HCT116 (cell line): ENCODE results near the gene UCHL5.
"Not testable (repeated sequence)": the region's sequence is repeated elsewhere in the genome, so short reads cannot be mapped to it uniquely, and the experiment has no call there.

ENCODE experiments used
- CTCF ChIP-seq, 3 experiments: fragments of 200-600 bp in 1 of 3; sonication (generic) in 1 of 3; IDR thresholded peaks in 2 of 3; conservative IDR thresholded peaks in 1 of 3; 2 replicates each; pipeline ENCODE4 v1.5.1; 2012 to 2017; ENCODE audit warnings: low read depth in 2 of 3, low read length in 2 of 3, antibody characterized with exemption in 1 of 3, borderline replicate concordance in 1 of 3, control low read depth in 1 of 3, mild to moderate bottlenecking in 1 of 3, mixed read lengths in 1 of 3, mixed run types in 1 of 3, moderate library complexity in 1 of 3; ENCODE audit not compliant: insufficient read depth in 1 of 3
- EZH2 ChIP-seq: fragments of 200-600 bp; sonication (generic); IDR thresholded peaks from 2 replicates; pipeline ENCODE4 v1.6.1; 2017; ENCODE audit warnings: antibody characterized with exemption, mixed run types
- POLR2A ChIP-seq: IDR thresholded peaks from 2 replicates; pipeline ENCODE4 v1.7.0; 2011; ENCODE audit warnings: borderline replicate concordance; ENCODE audit not compliant: insufficient read depth, insufficient read length; ENCODE audit errors: extremely low read depth

GRCh38 chr1:193032643-193033427, 26.3 kb downstream of the UCHL5 start:
- TF ChIP-seq POLR2A; CTCF (IDR thresholded peaks at IDR 0.05 in 2 of 3, conservative IDR thresholded peaks at IDR 0.05 in 1 of 3; ENCODE audit: borderline replicate concordance in 1 of 3, insufficient read depth in 1 of 3, low read depth in 2 of 3, low read length in 2 of 3); EZH2: not testable (repeated sequence)
